Measurements from ENCODE around the gene ALDH7A1.
"Not testable (repeated sequence)": the region's sequence is repeated elsewhere in the genome, so short reads cannot be mapped to it uniquely, and the experiment has no call there.

ALDH7A1 gene

GRCh38 chr5:126594748-126595485 lies at the start of gene ALDH7A1:
TSS of gene ALDH7A1 (minus strand) at chr5:126595219. CDS start at chr5:126595198, 21 bp downstream.
- peak; percentile 35 for DNase-seq (ENCODE audit: low read depth in 2 of 2)

- no peak for DNase-seq (ENCODE audit: low read depth in 2 of 2)
Measured at GRCh38 chr5:126641387-126641786, 46.4 kb upstream of the ALDH7A1 start.

- no peak for DNase-seq (ENCODE audit: low read depth in 2 of 2)
Measured at GRCh38 chr5:126640866-126641265, 45.8 kb upstream of the ALDH7A1 start.

GRCh38 chr5:126636956-126637355 lies 41.9 kb upstream of the ALDH7A1 start:
- no peak for DNase-seq (ENCODE audit: low read depth in 2 of 2)

GRCh38 chr5:126635585-126635984 lies 40.6 kb upstream of the ALDH7A1 start:
- DNase-seq (ENCODE audit: low read depth in 2 of 2), result no peak

- DNase-seq (ENCODE audit: low read depth in 2 of 2), result no peak
Measured at GRCh38 chr5:126633552-126633951, 38.5 kb upstream of the ALDH7A1 start.

- DNase-seq (ENCODE audit: low read depth in 2 of 2), result no peak
Measured at GRCh38 chr5:126631920-126632319, 36.9 kb upstream of the ALDH7A1 start.

GRCh38 chr5:126628102-126628501 lies 33.1 kb upstream of the ALDH7A1 start:
- DNase-seq (ENCODE audit: low read depth in 2 of 2), result no peak

GRCh38 chr5:126624534-126624933 lies 29.5 kb upstream of the ALDH7A1 start:
- DNase-seq (ENCODE audit: low read depth in 2 of 2), result no peak

- DNase-seq (ENCODE audit: low read depth in 2 of 2), result no peak
Measured at GRCh38 chr5:126619781-126620180, 24.8 kb upstream of the ALDH7A1 start.

- DNase-seq (ENCODE audit: low read depth in 2 of 2), result not testable (repeated sequence)
Measured at GRCh38 chr5:126617603-126618002, 22.6 kb upstream of the ALDH7A1 start.

- no peak for DNase-seq (ENCODE audit: low read depth in 2 of 2)
Measured at GRCh38 chr5:126615286-126615685, 20.3 kb upstream of the ALDH7A1 start.

- DNase-seq (ENCODE audit: low read depth in 2 of 2), result no peak
Measured at GRCh38 chr5:126613941-126614592, 19.0 kb upstream of the ALDH7A1 start.

GRCh38 chr5:126610616-126611015 lies 15.6 kb upstream of the ALDH7A1 start:
- DNase-seq (ENCODE audit: low read depth in 2 of 2), result no peak

- no peak for DNase-seq (ENCODE audit: low read depth in 2 of 2)
Measured at GRCh38 chr5:126610160-126610559, 15.1 kb upstream of the ALDH7A1 start.

GRCh38 chr5:126605525-126605924 lies 10.5 kb upstream of the ALDH7A1 start:
- DNase-seq (ENCODE audit: low read depth in 2 of 2), result no peak

- DNase-seq (ENCODE audit: low read depth in 2 of 2), result no peak
Measured at GRCh38 chr5:126603402-126603991, 8.5 kb upstream of the ALDH7A1 start.

GRCh38 chr5:126600631-126601511 lies 5.9 kb upstream of the ALDH7A1 start, which contains the start of gene PHAX:
TSS of gene PHAX (plus strand) at chr5:126600947. CDS start at chr5:126600963, 16 bp downstream.
- DNase-seq (ENCODE audit: low read depth in 2 of 2), result peak; percentile 59 to 70

- not testable (repeated sequence) for DNase-seq (ENCODE audit: low read depth in 2 of 2)
Measured at GRCh38 chr5:126599971-126600630, 5.1 kb upstream of the ALDH7A1 start.

- DNase-seq (ENCODE audit: low read depth in 2 of 2), result no peak
Measured at GRCh38 chr5:126599499-126599898, 4.5 kb upstream of the ALDH7A1 start.

- no peak for DNase-seq (ENCODE audit: low read depth in 2 of 2)
Measured at GRCh38 chr5:126597156-126597555, 2.1 kb upstream of the ALDH7A1 start.
